ENCODE measurements around the gene CDH23.

- TF ChIP-seq, protein P1, sequence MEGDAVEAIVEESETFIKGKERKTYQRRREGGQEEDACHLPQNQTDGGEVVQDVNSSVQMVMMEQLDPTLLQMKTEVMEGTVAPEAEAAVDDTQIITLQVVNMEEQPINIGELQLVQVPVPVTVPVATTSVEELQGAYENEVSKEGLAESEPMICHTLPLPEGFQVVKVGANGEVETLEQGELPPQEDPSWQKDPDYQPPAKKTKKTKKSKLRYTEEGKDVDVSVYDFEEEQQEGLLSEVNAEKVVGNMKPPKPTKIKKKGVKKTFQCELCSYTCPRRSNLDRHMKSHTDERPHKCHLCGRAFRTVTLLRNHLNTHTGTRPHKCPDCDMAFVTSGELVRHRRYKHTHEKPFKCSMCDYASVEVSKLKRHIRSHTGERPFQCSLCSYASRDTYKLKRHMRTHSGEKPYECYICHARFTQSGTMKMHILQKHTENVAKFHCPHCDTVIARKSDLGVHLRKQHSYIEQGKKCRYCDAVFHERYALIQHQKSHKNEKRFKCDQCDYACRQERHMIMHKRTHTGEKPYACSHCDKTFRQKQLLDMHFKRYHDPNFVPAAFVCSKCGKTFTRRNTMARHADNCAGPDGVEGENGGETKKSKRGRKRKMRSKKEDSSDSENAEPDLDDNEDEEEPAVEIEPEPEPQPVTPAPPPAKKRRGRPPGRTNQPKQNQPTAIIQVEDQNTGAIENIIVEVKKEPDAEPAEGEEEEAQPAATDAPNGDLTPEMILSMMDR (IDR thresholded peaks at IDR 0.05): no peak
- TF ChIP-seq POLR2AphosphoS5 (IDR thresholded peaks at IDR 0.05; ENCODE audit: insufficient read depth in 1 of 2, low read depth in 1 of 2): no peak
Observed at GRCh38 chr10:71578069-71578468, 181.3 kb downstream of the CDH23 start.

All from vagina (tissue), 2 donors.